Measurements from ENCODE around the gene TFPT. TPM values are rescaled to one million over a fixed set of nuclear protein-coding genes. Genes with fewer than 3 reads are reported as not detected.
A peak's percentile ranks its signal among the peaks of the same experiment; 100 is the strongest.

Gene TFPT
- total RNA-seq, 4 donors from 2014 or later, result 0.88 to 37.1 (median 9.9) TPM

GRCh38 chr19:54153731-54154326 lies 38.4 kb upstream of the TFPT start:
- Histone ChIP-seq H3K27ac (no peak overlapping the region), H3K9me3 (no peaks in the 10 kb centered on the region)
- no peak for DNase-seq

DNA sequence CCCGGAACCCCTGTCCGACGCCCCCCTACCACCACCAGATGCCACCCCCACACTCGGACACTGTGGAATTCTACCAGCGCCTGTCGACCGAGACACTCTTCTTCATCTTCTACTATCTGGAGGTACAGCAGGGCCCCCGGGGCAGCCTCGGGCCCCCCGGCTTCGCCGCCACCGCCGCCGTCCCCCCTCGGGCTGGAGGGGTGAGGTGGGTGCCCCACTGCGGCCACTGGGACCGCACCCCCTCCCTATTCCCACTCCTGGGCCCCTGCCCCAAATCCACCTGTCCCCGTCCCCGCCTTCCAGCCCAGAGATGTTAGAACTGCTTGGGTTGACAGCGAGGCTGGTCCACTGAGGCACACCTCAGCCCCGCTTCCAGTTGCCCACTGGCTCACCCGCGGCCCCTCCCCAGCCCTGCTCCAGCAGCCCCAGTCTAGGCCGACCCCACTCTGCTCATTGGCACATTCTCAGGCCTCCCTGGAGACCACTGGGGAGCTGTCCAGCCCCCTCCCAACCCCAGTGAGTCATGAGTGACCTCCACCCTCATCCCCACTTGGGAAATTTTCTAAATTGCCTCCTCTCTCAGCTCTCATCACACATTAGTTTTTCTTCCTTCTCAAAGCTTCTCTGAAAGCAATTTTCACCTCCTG lies 37.5 kb upstream of the TFPT start:
- TF ChIP-seq, protein P1, sequence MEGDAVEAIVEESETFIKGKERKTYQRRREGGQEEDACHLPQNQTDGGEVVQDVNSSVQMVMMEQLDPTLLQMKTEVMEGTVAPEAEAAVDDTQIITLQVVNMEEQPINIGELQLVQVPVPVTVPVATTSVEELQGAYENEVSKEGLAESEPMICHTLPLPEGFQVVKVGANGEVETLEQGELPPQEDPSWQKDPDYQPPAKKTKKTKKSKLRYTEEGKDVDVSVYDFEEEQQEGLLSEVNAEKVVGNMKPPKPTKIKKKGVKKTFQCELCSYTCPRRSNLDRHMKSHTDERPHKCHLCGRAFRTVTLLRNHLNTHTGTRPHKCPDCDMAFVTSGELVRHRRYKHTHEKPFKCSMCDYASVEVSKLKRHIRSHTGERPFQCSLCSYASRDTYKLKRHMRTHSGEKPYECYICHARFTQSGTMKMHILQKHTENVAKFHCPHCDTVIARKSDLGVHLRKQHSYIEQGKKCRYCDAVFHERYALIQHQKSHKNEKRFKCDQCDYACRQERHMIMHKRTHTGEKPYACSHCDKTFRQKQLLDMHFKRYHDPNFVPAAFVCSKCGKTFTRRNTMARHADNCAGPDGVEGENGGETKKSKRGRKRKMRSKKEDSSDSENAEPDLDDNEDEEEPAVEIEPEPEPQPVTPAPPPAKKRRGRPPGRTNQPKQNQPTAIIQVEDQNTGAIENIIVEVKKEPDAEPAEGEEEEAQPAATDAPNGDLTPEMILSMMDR (IDR thresholded peaks at IDR 0.05), result no peak
- TF ChIP-seq POLR2A (IDR thresholded peaks at IDR 0.05), result no peak
- Histone ChIP-seq H3K4me3 (no peak overlapping the region), H3K27me3 (no peaks in the 10 kb centered on the region), H3K36me3 (no peaks in the 10 kb centered on the region), H3K27ac (peak overlapping the region in 1 of 2 donors; percentile 7), H3K9me3 (no peaks in the 10 kb centered on the region), H3K4me1 (no peaks in the 10 kb centered on the region)
- DNase-seq, result no peak
- intact Hi-C loops (cut with DNase I; ENCODE audit: low total_unique reads), result no loop called here

More at GRCh38 chr19:54153731-54154326, 38.4 kb upstream of the TFPT start:
- no peaks in the 10 kb centered on the region for H3K36me3 ChIP-seq
- TF ChIP-seq POLR2A (IDR thresholded peaks at IDR 0.05), result no peak
- TF ChIP-seq, protein P1 (IDR thresholded peaks at IDR 0.05), result no peak
- H3K4me3 ChIP-seq, result no peak overlapping the region
- no peaks in the 10 kb centered on the region for H3K27me3 ChIP-seq
- intact Hi-C loops (cut with DNase I; ENCODE audit: low total_unique reads), result no loop called here
- peaks cover 0 to 3% of the 10 kb centered on the region in 2 donors for H3K4me1 ChIP-seq

GRCh38 chr19:54152267-54152666 lies 36.8 kb upstream of the TFPT start:
- H3K9me3 ChIP-seq, result no peaks in the 10 kb centered on the region
- H3K4me1 ChIP-seq, result no peaks in the 10 kb centered on the region
- no peaks in the 10 kb centered on the region for H3K36me3 ChIP-seq
- no peak overlapping the region for H3K4me3 ChIP-seq
- intact Hi-C loops (cut with DNase I; ENCODE audit: low total_unique reads), result no loop called here
- no peak overlapping the region for H3K27ac ChIP-seq
- no peak for DNase-seq
- H3K27me3 ChIP-seq, result no peaks in the 10 kb centered on the region
- no peak for TF ChIP-seq POLR2A (IDR thresholded peaks at IDR 0.05)
- TF ChIP-seq, protein P1 (IDR thresholded peaks at IDR 0.05), result no peak

DNA sequence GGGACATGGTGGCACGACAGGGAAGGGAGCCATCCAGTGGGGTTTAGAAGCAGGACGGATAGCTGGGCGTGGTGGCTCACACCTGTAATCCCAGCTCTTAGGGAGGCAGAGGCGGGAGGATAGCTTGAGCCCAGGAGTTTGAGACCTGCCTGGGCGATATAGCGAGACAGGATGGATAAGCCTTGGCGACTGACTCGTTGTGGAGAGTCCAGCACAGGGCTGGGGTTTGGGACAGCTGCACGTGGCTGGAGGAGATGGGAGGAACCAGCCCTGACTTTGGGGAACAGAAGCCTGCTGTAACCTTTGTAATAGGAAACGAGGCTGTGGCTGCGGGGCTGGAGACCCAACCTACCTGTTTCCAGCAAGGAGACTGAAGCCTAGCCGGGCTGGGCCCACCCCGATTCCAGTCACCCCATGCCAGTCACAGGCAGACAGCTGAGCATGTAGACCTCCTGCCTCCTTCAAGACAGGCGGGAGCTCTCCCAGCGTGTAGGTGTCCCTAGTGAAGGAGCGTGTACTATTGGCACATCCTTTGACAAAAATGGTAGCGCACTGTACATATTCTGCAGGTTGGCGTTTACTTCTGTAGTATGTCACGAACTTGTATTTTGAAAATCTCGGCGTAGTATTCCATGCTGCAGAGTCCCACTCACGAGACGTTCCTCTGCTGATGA lies 36.0 kb upstream of the TFPT start:
- no peaks in the 10 kb centered on the region for H3K4me1 ChIP-seq
- TF ChIP-seq, protein P1 (IDR thresholded peaks at IDR 0.05), result no peak
- no peak for TF ChIP-seq POLR2A (IDR thresholded peaks at IDR 0.05)
- intact Hi-C loops (cut with DNase I; ENCODE audit: low total_unique reads), result no loop called here

More for the DNA sequence above, 36.0 kb upstream of the TFPT start:
- Histone ChIP-seq H3K9me3 (no peaks in the 10 kb centered on the region), H3K27me3 (no peaks in the 10 kb centered on the region), H3K36me3 (no peaks in the 10 kb centered on the region), H3K4me3 (no peak overlapping the region), H3K27ac (no peak overlapping the region)
- no peak for DNase-seq

All from uterus (tissue), 4 donors.